Measurements from ENCODE around the gene CDCA8.

GRCh38 chr1:37721565-37721964 is 29.2 kb downstream of the CDCA8 start:
- TF ChIP-seq CTCF (conservative IDR thresholded peaks at IDR 0.05; ENCODE audit: low read depth in 2 of 2) (0 out of 4 replicates have a peak, but pooled peaks of 1 of the 2 experiments have one; percentile 2), EZH2phosphoT487 (IDR thresholded peaks at IDR 0.05; ENCODE audit: unreplicated experiment) (no peak), POLR2AphosphoS5 (IDR thresholded peaks at IDR 0.05; ENCODE audit: low read depth) (no peak), EZH2 (IDR thresholded peaks at IDR 0.05; ENCODE audit: low read depth, unreplicated experiment) (no peak), REST (IDR thresholded peaks at IDR 0.05; ENCODE audit: unreplicated experiment) (no peak), JUNB (IDR thresholded peaks at IDR 0.05; ENCODE audit: unreplicated experiment) (no peak), CREB1 (CRISPR knock-in tag; IDR thresholded peaks at IDR 0.05; ENCODE audit: low read depth) (no peak), STAT1 (IDR thresholded peaks at IDR 0.05; ENCODE audit: unreplicated experiment) (no peak), ETS1 (IDR thresholded peaks at IDR 0.05) (no peak), NANOG (IDR thresholded peaks at IDR 0.05; ENCODE audit: borderline replicate concordance) (no peak)
